Measurements from ENCODE around the gene GPR4.

GRCh38 chr19:45591638-45592005 lies 10.4 kb downstream of the GPR4 start:
- TF ChIP-seq EZH2phosphoT487 (IDR thresholded peaks at IDR 0.05; ENCODE audit: borderline replicate concordance, low read length) (no peak), CTCF (conservative IDR thresholded peaks at IDR 0.05; ENCODE audit: low read depth, low read length) (no peak)
